DND-41 (cell line): ENCODE results near the gene ADAM11.

ENCODE experiments used
- ATAC-seq: fragments of 200-7000 bp; cut with Tn5 transposase; 3 replicates; pipeline ENCODE4 v1.9.1; 2021; ENCODE audit warnings: low read depth; ENCODE audit not compliant: insufficient read depth
- DNase-seq: peaks from one replicate; pipeline ENCODE4 v3.0.0-alpha.2; 2020
- H2AFZ ChIP-seq: 2 replicates; pipeline ENCODE4 v1.6.0; 2012; ENCODE audit warnings: low read depth, low read length
- H3K27ac ChIP-seq: 2 replicates; pipeline ENCODE4 v1.5.1; 2012; ENCODE audit warnings: low read length, inconsistent platforms
- H3K27me3 ChIP-seq: fragments of 200-600 bp; sonication (generic); 2 replicates; pipeline ENCODE4 v1.6.0; 2012; ENCODE audit warnings: low read length, mild to moderate bottlenecking, inconsistent platforms; ENCODE audit not compliant: insufficient read depth, poor library complexity
- H3K36me3 ChIP-seq: 2 replicates; pipeline ENCODE4 v1.5.1; 2012; ENCODE audit warnings: low read length, inconsistent platforms; ENCODE audit not compliant: insufficient read depth
- H3K4me1 ChIP-seq: 2 replicates; pipeline ENCODE4 v1.5.1; 2012; ENCODE audit warnings: mild to moderate bottlenecking, low read length; ENCODE audit not compliant: insufficient read depth
- H3K4me2 ChIP-seq: 2 replicates; pipeline ENCODE4 v1.6.0; 2012; ENCODE audit warnings: mild to moderate bottlenecking, moderate library complexity, low read length, inconsistent platforms; ENCODE audit not compliant: insufficient read depth
- H3K4me3 ChIP-seq, 2 experiments: fragments of 200-600 bp in 1 of 2; shearing (Covaris generic) in 1 of 2; 2 replicates each; pipeline ENCODE4 v1.5.1; 2012 to 2016; ENCODE audit warnings: inconsistent platforms in 2 of 2, low read length in 2 of 2, mild to moderate bottlenecking in 2 of 2, low read depth in 1 of 2, moderate library complexity in 1 of 2
- H3K79me2 ChIP-seq: 2 replicates; pipeline ENCODE4 v1.6.0; 2012; ENCODE audit warnings: low read length, inconsistent platforms; ENCODE audit not compliant: insufficient read depth
- H3K9ac ChIP-seq: 2 replicates; pipeline ENCODE4 v1.6.0; 2012; ENCODE audit warnings: low read depth, mild to moderate bottlenecking, inconsistent platforms, low read length, moderate library complexity
- H3K9me3 ChIP-seq: 2 replicates; pipeline ENCODE4 v1.5.1; 2012; ENCODE audit warnings: low read length, moderate library complexity, mild to moderate bottlenecking, inconsistent platforms; ENCODE audit not compliant: insufficient read depth, severe bottlenecking
- H4K20me1 ChIP-seq: 2 replicates; pipeline ENCODE4 v1.6.0; 2012; ENCODE audit warnings: low read length; ENCODE audit not compliant: insufficient read depth
- CTCF ChIP-seq: IDR thresholded peaks from 2 replicates; pipeline ENCODE4 v1.5.1; 2012; ENCODE audit warnings: borderline replicate concordance, low read length, moderate library complexity, mild to moderate bottlenecking; ENCODE audit not compliant: poor library complexity, severe bottlenecking; ENCODE audit errors: extremely low read depth
- EZH2 ChIP-seq: IDR thresholded peaks from 3 replicates; pipeline ENCODE4 v1.6.1; 2012; ENCODE audit warnings: borderline replicate concordance, low read depth, mild to moderate bottlenecking, moderate library complexity, low read length, inconsistent platforms; ENCODE audit not compliant: severe bottlenecking

Gene ADAM11

DNA sequence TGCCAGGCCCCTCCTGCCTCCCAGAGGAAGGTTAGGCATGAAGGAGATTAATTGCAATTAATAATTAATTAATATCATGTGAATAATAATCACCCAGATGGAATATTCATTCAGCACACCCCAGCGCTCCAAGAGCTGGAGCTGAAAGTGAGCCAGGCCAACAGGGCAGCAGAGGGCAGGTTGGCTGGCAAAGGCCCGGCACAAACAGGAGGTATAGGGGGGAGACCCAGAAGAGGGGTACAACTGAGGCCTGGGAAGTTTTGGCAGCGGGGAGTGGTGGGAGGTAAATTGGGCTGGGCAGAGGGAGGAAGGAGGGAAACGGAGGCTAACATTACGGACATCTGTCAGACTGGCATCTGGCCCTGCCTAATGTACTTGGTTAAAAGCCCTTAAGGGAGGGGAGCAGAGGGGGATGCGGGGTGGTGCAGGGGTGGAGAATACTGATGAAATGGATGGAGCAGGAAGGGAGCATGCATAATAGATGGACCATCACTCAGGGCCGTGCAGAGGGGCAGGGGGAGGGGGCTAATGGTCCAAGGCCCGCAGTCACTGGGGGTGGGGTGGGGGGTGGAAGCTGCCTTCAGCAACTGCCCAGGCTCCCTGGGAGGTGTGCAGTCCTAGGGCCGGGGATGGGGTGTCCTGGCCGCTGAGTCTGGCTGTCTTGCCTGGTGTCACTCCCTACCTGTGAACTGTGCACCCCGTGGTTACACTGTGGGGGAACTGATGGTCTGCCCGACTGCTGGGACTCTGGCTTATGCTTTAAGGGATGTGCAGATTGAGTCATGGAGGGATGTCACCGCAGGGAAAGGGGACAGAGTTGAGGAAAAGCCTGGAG, 1.9 kb downstream of the ADAM11 start:
- TF ChIP-seq CTCF (no peak), EZH2 (no peak)
- Histone ChIP-seq H3K36me3 (no peaks in the 10 kb centered on the region), H3K79me2 (no peaks in the 10 kb centered on the region), H3K4me1 (no peaks in the 10 kb centered on the region), H3K9me3 (no peaks in the 10 kb centered on the region), H2AFZ (no peak overlapping the region), H3K4me2 (no peak overlapping the region), H3K4me3 (no peak overlapping the region), H4K20me1 (peaks cover 7% of the 10 kb centered on the region; the same call in 1 of the 2 replicates), H3K27me3 (peaks cover 25% of the 10 kb centered on the region), H3K27ac (no peak overlapping the region), H3K9ac (no peak overlapping the region)
- ATAC-seq = no peak
- DNase-seq = no peak

DNA sequence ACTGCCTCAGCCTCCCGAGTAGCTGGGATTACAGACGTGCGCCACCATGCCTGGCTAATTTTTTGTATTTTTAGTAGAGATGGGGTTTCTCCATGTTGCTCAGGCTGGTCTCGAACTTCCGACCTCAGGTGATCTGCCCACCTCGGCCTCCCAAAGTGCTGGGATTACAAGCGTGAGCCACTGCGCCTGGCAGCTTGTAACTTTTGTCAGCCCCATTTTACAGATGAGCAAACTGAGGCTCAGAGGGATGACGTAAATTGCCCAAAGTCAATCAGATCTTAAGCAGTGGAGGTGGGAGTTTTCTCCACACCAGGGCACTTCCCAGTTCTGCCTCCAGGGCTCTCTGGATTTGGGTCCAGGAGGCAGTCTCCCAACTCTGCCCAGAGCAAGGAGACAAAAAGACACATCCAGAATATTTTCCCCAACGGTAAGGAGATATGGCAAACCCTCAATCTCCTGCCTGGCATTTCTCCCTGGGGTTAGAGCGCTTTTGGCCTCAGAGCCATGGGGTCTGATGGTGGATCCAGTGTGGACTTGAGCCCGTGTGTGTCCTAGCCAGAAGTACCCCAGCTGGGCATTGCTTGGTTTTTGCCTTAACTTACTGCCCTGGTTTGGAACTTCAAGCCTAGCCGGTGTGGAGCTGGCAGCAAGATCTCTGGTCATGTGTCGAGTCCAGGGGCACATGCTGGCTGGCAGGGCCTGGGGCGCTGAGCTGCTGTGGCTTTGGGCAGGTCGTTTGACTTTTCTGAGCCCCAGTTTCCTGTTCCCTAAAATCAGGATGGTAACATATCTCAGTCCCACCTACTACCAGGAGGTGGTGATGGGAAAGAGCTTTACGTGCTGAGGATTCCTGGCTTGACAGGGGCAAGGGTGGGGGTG, 3.4 kb downstream of the ADAM11 start:
- Histone ChIP-seq H3K36me3 (no peaks in the 10 kb centered on the region), H3K4me2 (no peak overlapping the region), H2AFZ (no peak overlapping the region), H3K9ac (no peak overlapping the region), H3K27me3 (peaks cover 22% of the 10 kb centered on the region), H3K27ac (no peak overlapping the region), H3K79me2 (no peaks in the 10 kb centered on the region), H3K4me1 (no peaks in the 10 kb centered on the region), H3K9me3 (no peaks in the 10 kb centered on the region), H3K4me3 (no peak overlapping the region), H4K20me1 (peaks cover 8% of the 10 kb centered on the region; the same call in 1 of the 2 replicates)
- DNase-seq (no peak), ATAC-seq (no peak)
- TF ChIP-seq EZH2 (no peak), CTCF (no peak)

DNA sequence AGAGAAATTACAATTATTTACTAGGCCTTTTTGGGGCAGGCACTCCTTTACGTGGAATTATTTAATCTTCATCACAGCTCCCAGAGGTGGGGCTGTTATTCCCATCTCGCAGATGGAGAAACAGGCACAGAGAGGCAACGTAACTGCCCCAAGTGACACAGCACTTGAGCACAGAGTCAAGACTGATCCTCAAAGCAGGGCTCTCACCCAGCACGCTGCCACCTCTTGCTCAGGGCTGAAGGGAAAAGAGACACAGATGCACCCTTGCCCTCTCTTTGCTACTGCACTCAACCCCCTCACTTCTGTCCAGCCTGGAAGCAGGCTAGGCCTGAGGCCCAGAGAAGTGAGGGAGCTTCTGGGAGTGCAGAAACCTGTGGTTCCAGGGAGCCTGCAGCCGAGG, 4.4 kb downstream of the ADAM11 start:
- Histone ChIP-seq H3K27me3 (peaks cover 13% of the 10 kb centered on the region), H3K4me1 (no peaks in the 10 kb centered on the region), H4K20me1 (peaks cover 3% of the 10 kb centered on the region; the same call in 1 of the 2 replicates), H3K4me3 (no peak overlapping the region), H3K4me2 (no peak overlapping the region), H3K27ac (no peak overlapping the region), H3K79me2 (no peaks in the 10 kb centered on the region), H3K36me3 (no peaks in the 10 kb centered on the region), H2AFZ (no peak overlapping the region), H3K9ac (no peak overlapping the region), H3K9me3 (no peaks in the 10 kb centered on the region)
- TF ChIP-seq EZH2 (no peak), CTCF (no peak)
- DNase-seq (no peak), ATAC-seq (no peak)
